ENCODE measurements around the gene WDR45.

- TF ChIP-seq, protein P1, sequence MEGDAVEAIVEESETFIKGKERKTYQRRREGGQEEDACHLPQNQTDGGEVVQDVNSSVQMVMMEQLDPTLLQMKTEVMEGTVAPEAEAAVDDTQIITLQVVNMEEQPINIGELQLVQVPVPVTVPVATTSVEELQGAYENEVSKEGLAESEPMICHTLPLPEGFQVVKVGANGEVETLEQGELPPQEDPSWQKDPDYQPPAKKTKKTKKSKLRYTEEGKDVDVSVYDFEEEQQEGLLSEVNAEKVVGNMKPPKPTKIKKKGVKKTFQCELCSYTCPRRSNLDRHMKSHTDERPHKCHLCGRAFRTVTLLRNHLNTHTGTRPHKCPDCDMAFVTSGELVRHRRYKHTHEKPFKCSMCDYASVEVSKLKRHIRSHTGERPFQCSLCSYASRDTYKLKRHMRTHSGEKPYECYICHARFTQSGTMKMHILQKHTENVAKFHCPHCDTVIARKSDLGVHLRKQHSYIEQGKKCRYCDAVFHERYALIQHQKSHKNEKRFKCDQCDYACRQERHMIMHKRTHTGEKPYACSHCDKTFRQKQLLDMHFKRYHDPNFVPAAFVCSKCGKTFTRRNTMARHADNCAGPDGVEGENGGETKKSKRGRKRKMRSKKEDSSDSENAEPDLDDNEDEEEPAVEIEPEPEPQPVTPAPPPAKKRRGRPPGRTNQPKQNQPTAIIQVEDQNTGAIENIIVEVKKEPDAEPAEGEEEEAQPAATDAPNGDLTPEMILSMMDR (conservative IDR thresholded peaks at IDR 0.05) = no peak
- no peak for TF ChIP-seq ZFX (IDR thresholded peaks at IDR 0.05)
Measured at GRCh38 chrX:49089553-49089952, 9.9 kb upstream of the WDR45 start.
